Choroid plexus epithelial cell (primary cell): ENCODE data around the gene SEPTIN5.

Experiments used
- DNase-seq: peaks from one replicate; pipeline ENCODE4 v3.0.0-alpha.2; 2010; ENCODE audit warnings: low read depth
- H3K4me3 ChIP-seq: 2 replicates; pipeline ENCODE4 v1.5.1; 2011; ENCODE audit warnings: low read depth, mild to moderate bottlenecking, control low read depth, low read length, moderate library complexity
- TF ChIP-seq, protein P1 (sequence below): conservative IDR thresholded peaks from 2 replicates; pipeline ENCODE4 v1.5.1; 2011; ENCODE audit warnings: low read depth, mild to moderate bottlenecking, control low read depth, inconsistent platforms, low read length, moderate library complexity

The SEPTIN5 gene

DNA sequence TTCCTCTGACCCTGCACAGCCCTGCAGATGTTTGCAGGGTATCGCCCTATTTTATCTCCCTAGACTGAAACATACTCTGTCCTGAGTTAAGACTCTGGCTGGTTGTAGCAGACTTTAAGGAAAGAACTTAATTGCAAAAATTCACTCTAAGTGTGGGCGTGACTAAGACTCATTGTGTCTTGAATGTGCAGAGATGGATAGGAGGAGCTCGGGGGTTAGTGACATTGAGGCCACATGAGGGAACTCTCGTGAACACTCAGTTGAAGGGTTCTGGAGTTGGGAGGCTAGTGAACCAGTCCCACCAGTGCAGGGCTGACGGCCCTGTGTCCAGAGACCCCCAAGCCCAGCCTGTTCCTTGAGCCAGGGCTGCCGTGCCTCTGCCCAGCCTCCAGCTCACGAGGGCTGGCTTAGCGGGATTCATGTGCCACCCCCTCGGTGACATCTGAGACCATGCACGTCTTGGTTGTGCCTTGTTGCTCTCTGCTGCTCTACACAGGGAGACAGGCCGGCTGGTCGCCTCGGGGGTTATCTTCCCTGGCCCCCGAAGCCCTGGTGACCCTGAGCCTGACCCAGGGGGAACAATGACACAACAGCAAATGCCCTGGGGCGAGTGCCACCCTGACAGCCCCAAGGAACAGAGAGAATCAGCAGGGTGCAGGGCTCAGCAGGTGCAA, 34.8 kb downstream of the SEPTIN5 start:
- no peak for DNase-seq
- TF ChIP-seq, protein P1, sequence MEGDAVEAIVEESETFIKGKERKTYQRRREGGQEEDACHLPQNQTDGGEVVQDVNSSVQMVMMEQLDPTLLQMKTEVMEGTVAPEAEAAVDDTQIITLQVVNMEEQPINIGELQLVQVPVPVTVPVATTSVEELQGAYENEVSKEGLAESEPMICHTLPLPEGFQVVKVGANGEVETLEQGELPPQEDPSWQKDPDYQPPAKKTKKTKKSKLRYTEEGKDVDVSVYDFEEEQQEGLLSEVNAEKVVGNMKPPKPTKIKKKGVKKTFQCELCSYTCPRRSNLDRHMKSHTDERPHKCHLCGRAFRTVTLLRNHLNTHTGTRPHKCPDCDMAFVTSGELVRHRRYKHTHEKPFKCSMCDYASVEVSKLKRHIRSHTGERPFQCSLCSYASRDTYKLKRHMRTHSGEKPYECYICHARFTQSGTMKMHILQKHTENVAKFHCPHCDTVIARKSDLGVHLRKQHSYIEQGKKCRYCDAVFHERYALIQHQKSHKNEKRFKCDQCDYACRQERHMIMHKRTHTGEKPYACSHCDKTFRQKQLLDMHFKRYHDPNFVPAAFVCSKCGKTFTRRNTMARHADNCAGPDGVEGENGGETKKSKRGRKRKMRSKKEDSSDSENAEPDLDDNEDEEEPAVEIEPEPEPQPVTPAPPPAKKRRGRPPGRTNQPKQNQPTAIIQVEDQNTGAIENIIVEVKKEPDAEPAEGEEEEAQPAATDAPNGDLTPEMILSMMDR: no peak
- no peak overlapping the region for H3K4me3 ChIP-seq

DNA sequence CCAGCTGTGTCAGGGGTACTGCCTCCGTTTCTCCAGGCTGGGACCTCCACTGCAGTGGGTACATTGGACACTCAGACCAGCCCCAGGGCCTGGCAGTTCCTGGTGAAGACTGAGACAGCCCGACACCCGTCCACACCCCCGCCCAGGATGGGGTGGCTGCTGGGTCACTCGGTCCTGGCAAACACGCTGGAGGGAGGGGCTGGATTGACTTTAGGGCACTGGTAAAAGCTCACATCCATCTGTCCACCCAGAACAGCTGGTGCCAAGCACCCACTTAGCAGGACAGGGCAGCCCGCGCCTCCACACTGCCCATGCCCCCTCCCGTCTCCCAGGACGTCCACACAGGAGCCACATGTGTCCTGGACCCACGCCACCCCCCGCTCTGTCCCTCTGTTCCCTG, 35.6 kb downstream of the SEPTIN5 start:
- no peak for DNase-seq
- TF ChIP-seq, protein P1: no peak
- no peak overlapping the region for H3K4me3 ChIP-seq

DNA sequence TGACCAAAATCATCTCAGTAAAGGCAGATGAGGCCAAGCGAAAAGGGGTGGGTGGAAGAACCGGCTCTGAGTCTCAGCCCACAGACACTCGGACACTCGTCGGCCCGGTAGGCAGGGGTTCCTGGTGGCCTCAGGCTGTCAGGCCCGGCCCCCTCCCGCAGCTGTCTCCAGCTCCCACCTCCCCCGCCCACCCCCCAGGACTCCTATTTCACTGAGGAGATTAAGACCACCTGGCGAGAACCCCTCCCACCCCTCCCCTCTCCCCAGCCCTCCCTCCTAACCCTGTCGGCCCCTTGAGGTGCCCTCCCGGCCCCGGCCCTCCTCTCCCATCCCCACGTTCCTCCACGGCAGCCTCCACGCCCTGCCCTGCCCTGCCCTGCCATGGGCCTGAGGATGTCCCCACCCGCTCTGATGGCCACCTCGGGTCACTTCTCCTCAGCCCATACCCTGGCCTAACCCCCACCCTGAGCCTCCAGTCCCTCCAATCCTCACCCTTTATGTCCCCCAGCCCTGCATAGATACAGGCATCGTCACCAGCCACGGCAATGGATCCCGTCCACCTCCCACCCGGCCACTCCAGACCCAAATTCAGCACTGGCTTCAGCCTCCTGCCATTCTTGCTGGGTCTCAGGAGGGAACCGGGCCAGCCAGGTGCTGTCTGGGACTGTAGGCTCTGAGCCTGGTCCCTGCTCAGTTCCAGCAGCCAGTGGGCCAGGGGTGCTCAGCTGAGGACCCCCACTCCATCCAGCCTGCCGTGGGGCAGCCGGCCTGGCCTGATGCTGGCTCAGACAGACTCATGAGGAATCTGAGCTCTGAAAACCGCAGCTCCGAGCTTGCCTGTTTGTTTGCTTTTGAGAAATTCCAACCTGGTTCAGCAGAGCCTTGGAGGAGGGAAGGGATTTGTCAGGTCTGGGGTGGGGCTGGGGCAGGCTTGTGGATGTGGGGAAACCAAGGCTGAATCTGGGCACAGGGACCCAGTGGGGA, 36.5 kb downstream of the SEPTIN5 start:
- H3K4me3 ChIP-seq: no peak overlapping the region
- TF ChIP-seq, protein P1: no peak
- peak; percentile 71 for DNase-seq

DNA sequence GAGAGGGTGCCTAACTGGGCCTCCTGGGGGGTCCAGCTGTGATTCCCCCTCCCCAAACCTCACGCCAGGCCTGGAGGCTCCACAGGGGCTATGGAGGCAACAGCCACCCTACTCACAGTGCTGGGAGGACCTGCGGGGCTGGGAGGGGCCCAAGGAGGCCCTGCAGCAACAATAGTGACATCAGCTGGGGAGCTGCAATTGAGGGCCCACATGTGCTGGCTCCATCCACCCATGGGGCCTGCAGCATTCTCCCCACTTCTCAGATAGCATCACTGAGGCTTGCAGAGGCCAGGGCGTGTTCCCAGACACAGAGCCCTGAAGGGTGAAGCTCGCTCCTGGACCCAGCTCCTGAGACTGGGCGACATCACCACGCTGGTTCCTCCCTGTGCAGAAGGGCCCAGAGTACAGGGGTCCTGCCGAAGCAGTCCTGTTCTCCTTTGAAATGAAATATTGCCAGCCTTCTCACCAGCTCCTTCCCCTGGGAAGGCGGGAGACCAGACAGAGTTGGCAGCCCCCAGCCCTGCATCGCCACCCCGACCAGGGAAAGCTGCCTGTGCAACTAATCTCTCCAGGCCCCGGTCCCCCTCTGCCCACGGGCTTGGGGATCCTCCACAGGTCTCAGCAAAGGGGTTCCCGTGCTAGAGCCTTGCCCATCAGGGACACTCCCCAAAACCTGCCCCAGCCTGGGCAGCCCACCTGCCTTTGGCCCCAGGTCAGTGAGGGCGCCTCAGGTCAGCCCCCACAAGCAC, 37.4 kb downstream of the SEPTIN5 start:
- TF ChIP-seq, protein P1: no peak
- H3K4me3 ChIP-seq: no peak overlapping the region

DNA sequence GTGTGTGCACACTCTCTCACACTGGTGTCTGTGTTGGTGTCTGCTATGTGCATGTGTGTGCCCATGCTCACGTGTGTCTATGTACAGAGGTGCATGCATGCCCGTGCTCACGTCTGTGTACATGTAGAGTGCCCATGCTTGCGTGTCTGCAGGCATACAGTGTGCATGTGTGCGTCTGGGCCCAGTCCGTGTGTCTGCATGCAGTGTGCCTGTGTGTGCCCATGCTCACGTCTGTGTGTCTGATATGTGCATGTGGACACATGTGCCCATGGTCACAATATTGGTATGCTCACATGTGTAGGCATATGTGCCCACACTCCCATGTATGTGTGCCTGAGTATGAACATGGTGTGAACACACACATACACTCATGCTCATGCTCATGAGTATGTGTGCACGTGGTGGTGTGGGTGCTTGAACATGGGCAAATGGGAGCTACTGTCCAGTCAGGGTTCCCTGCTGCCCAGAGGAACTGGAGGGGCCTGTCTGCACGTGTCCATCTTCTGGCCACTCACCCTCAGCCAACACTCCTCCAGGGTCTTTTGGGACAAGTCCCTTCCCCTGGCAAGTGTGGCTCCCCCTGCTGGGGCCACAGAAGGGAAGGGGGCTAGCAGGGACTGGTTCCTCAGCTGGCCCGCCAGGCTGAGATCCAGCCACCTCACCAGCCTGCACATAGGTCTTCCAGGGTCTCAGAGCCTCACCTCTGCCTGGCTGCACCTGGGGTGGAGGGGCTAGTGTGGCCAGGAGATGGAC, 39.0 kb downstream of the SEPTIN5 start:
- DNase-seq: no peak
- TF ChIP-seq, protein P1: peak; percentile 15
- no peak overlapping the region for H3K4me3 ChIP-seq

More for the DNA sequence above, 37.4 kb downstream of the SEPTIN5 start:
- DNase-seq: no peak

DNA sequence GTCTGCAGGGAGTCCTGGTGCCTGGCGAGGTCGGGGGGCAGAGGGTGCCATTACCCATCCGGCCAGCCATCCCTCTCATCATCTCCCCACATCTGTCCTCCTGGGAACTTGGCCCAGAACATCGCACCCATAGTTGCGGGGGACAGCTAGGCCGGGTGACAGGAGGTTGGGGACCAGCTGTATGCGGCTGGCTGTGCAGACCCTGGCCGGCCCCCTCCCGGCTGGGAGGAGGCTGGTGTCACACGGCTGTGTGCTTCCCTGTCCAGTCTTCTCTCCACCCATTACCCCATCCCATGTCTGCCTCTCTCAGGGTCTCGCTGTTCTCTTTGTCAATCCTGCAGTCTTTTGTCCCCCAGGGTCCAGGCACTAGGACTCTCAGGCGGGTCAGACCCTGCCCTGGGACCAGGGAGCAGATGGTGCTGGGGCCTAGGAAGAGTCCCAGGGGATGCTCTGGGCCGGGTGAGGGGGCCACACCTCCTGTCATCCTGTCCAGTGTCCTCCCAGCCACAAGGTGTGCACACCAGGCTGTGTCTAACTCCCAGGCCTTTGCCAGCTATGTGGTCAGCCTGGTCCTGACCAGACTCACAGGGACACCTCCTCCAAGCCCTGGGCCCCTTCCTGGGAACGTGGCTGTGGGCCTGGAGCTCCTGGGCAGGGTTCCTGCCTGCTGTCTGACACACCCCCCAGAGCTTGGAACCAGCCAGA, 39.8 kb downstream of the SEPTIN5 start:
- no peak for DNase-seq
- no peak overlapping the region for H3K4me3 ChIP-seq
- TF ChIP-seq, protein P1: no peak
